VCaP (cell line): ENCODE results near the gene CCDC83.

ENCODE experiments used
- H3K27ac ChIP-seq: fragments of 450-650 bp; 2 replicates; pipeline ENCODE4 v1.5.1; 2017
- TF ChIP-seq, protein P1 (sequence below): fragments of 450-650 bp; conservative IDR thresholded peaks from 2 replicates; pipeline ENCODE4 v1.5.1; 2017; ENCODE audit warnings: mild to moderate bottlenecking, moderate library complexity

The CCDC83 gene

GRCh38 chr11:85889676-85890579 is 34.7 kb downstream of the CCDC83 start:
- no peak overlapping the region for H3K27ac ChIP-seq
- TF ChIP-seq, protein P1, sequence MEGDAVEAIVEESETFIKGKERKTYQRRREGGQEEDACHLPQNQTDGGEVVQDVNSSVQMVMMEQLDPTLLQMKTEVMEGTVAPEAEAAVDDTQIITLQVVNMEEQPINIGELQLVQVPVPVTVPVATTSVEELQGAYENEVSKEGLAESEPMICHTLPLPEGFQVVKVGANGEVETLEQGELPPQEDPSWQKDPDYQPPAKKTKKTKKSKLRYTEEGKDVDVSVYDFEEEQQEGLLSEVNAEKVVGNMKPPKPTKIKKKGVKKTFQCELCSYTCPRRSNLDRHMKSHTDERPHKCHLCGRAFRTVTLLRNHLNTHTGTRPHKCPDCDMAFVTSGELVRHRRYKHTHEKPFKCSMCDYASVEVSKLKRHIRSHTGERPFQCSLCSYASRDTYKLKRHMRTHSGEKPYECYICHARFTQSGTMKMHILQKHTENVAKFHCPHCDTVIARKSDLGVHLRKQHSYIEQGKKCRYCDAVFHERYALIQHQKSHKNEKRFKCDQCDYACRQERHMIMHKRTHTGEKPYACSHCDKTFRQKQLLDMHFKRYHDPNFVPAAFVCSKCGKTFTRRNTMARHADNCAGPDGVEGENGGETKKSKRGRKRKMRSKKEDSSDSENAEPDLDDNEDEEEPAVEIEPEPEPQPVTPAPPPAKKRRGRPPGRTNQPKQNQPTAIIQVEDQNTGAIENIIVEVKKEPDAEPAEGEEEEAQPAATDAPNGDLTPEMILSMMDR: no peak

DNA sequence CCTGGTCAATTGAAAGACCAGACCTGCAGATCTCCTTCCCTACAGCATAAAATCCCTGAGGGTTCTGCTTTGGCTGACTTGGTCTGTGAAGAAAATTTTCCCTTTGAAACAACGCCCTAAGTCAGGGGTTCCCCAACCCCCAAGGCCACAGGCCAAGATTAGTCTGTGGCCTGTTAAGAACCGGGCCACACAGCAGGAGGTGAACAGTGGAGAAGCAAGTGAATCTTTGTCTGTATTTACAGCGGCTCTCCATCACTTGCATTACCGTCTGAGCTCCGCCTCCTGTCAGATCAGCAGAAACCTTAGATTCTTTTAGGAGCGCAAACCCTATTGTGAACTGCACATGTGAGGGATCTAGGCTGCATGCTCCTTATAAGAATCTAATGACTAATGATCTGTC is 38.2 kb downstream of the CCDC83 start:
- no peak overlapping the region for H3K27ac ChIP-seq
- TF ChIP-seq, protein P1: no peak

- TF ChIP-seq, protein P1: no peak
- no peak overlapping the region for H3K27ac ChIP-seq
These were observed 41.7 kb downstream of the CCDC83 start for GRCh38 chr11:85896876-85897275.

DNA sequence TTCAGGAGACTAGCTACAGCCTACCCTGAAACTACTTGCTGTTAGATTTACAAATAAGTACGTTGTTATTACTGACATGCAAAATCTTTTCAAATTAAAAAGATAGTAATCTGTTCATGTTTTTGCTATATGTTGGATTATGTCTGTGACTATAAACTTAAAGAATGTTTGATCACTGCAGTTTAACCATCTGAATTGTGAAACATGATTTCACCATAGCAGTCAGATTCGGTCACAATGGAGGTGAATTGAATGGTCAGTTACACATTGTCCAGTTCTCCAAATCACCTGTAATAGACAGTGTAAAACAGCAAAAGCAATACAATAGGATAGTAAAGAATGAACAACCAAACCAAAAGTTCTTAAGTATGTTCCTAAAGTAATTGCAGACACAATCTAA is 43.3 kb downstream of the CCDC83 start:
- H3K27ac ChIP-seq: no peak overlapping the region
- TF ChIP-seq, protein P1: no peak

DNA sequence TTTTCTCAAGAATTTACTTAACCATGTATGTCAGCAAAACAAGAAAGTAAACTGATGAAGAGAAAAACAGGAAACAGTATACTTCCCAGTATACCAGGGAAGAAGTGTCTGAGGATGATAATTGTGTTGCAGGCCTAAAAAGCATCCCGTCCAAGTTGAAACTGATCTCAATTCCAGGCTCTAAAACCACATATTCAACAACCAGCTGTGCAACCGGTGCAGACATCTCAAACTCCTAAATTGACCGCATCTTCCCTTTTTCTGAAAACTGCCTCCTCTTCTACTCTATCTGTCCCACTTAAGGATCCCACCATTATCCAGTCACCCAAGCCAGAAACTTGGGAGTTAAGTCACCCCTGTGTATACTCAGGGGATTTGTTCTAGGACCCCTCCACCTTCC is 47.2 kb downstream of the CCDC83 start:
- H3K27ac ChIP-seq: no peak overlapping the region
- TF ChIP-seq, protein P1: no peak

- TF ChIP-seq, protein P1: no peak
- H3K27ac ChIP-seq: no peak overlapping the region
These were observed 48.2 kb downstream of the CCDC83 start for GRCh38 chr11:85903406-85903805.

- TF ChIP-seq, protein P1: no peak
- no peak overlapping the region for H3K27ac ChIP-seq
These were observed 48.6 kb downstream of the CCDC83 start for GRCh38 chr11:85903811-85904210.
